H1 (cell line): ENCODE results near the gene FASN. TPM values are rescaled to one million over a fixed set of nuclear protein-coding genes. Genes with fewer than 3 reads are reported as not detected.

Experiments
- HDAC2 ChIP-seq, 2 experiments: fragments of 300-600 bp in 1 of 2; sonication (generic) in 1 of 2; IDR thresholded peaks; 2 replicates each; pipeline ENCODE4 v1.6.1; 2011 to 2012; ENCODE audit warnings: low read depth in 2 of 2, low read length in 2 of 2, mild to moderate bottlenecking in 2 of 2, moderate library complexity in 2 of 2, borderline replicate concordance in 1 of 2, inconsistent platforms in 1 of 2
- HDAC6 ChIP-seq: IDR thresholded peaks from one replicate; pipeline ENCODE4 v1.7.1; 2012; ENCODE audit warnings: low read depth, mild to moderate bottlenecking, inconsistent platforms, low read length, moderate library complexity
- POLR2A ChIP-seq, 2 experiments: IDR thresholded peaks; 1 replicate in 1 of 2; 2 replicates in 1 of 2; pipeline ENCODE4 v1.6.1; 2011; ENCODE audit warnings: low read depth in 2 of 2, low read length in 2 of 2, mild to moderate bottlenecking in 2 of 2; ENCODE audit errors: control extremely low read depth in 1 of 2
- SAP30 ChIP-seq: fragments of 300-600 bp; sonication (generic); IDR thresholded peaks from 2 replicates; pipeline ENCODE4 v1.7.1; 2012; ENCODE audit warnings: low read length, moderate library complexity, mild to moderate bottlenecking, inconsistent platforms; ENCODE audit not compliant: insufficient read depth, insufficient replicate concordance
- SIN3A ChIP-seq, 2 experiments: IDR thresholded peaks in 1 of 2; conservative IDR thresholded peaks in 1 of 2; 2 replicates each; pipeline ENCODE4 v1.6.1; 2011 to 2012; ENCODE audit warnings: low read length in 2 of 2, improper control_type of control experiment in 1 of 2, low read depth in 1 of 2, mild to moderate bottlenecking in 1 of 2
- SP4 ChIP-seq: IDR thresholded peaks from 2 replicates; pipeline ENCODE4 v1.6.1; 2012; ENCODE audit warnings: low read length, inconsistent platforms
- TEAD4 ChIP-seq: IDR thresholded peaks from 2 replicates; pipeline ENCODE4 v1.6.1; 2012; ENCODE audit warnings: low read depth, low read length, inconsistent platforms, mixed read lengths
- polyA plus RNA-seq, 7 experiments: library from polyadenylated mRNA; depleted of rRNA in 3 of 7; stranded (reverse) in 5 of 7; unstranded in 2 of 7; fragments of >200 nt in 5 of 7; fragments of 200-250 nt in 2 of 7; gene quantifications; 1 replicate in 5 of 7; 2 replicates in 1 of 7; 4 replicates in 1 of 7; pipeline versions ENCODE4 v1.2.1 to v1.2.3, GENCODE V29; 2011 to 2013; ENCODE audit warnings: missing spikeins in 2 of 7, mixed read lengths in 2 of 7
- total RNA-seq: library from RNA; stranded (reverse); fragmentation: NEBNext Ultra II Directional; extraction: Animal tissue kit (Norgen Biotek cat#: 25700); gene quantifications from 2 replicates; pipeline ENCODE4 v1.2.1, GENCODE V29; 2021

FASN gene
- total and polyA plus RNA-seq, 2 of the 8 experiments (the other 6 are each of a cell fraction or from before 2014, with no cell fraction given): 143 to 561 TPM

DNA sequence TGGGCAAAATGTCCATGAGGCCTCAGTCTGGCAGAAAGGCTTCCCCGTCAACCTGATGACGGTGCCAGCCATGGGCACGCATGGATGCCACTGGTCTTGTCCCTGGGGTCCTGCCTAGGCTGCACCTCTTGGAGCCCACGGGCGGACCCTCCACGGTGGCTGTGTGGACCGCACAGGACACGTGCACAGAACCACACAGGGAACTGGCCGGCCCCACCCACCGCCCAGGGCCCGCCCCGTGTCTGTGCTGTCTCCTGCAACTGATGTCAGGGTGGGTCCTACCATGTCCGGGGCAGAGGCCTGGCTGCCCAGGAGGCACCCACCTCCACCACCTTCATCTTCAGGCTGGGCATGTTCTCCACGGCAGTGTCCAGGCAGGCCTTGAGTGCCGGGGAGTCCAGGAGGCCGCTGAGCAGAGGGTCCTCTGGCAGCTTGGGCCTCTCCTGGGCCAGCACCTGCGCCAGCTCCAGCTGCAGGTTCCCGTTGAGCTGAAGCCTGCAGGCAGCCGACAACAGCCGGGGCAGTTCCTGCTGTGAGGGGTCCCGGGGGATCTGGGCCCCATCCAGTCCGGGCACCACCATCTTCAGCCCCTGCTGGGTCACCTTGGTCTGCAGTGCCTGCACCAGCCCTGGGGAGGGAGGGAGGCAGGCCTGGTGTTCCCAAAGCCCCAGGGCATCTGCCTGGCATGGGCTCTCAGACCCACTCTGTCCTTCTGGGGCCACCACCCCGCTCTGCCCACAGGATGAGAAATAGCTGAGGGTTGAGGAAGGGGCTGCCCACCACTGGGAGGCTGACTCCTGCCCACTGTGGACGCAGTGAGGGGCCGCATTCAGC lies 11.9 kb downstream of the FASN start (continued):
- no peak for TF ChIP-seq HDAC6
- no peak for TF ChIP-seq POLR2A (IDR thresholded peaks at IDR 0.05; ENCODE audit: control extremely low read depth in 1 of 2, low read depth in 2 of 2, low read length in 2 of 2)
- TF ChIP-seq TEAD4: no peak
- TF ChIP-seq SIN3A (conservative IDR thresholded peaks at IDR 0.05 in 1 of 2, IDR thresholded peaks at IDR 0.05 in 1 of 2; ENCODE audit: low read depth in 1 of 2, low read length in 2 of 2): no peak
- no peak for TF ChIP-seq HDAC2 (IDR thresholded peaks at IDR 0.05; ENCODE audit: borderline replicate concordance in 1 of 2, low read depth in 2 of 2, low read length in 2 of 2)
- no peak for TF ChIP-seq SP4
- no peak for TF ChIP-seq SAP30
